GM06990 (cell line): ENCODE results near the gene HEPHL1.

Source experiments
- DNase-seq: peaks from one replicate; pipeline ENCODE4 v3.0.0-alpha.2; 2011; ENCODE audit not compliant: insufficient read length; ENCODE audit errors: extremely low read depth
- H3K27me3 ChIP-seq: replicated peaks from 2 replicates; pipeline ENCODE4 v1.6.0; 2011; ENCODE audit warnings: low read length; ENCODE audit not compliant: control insufficient read depth, insufficient read depth
- H3K36me3 ChIP-seq: 2 replicates; pipeline ENCODE4 v1.5.1; 2011; ENCODE audit warnings: low read length; ENCODE audit not compliant: control insufficient read depth, insufficient read depth
- H3K4me3 ChIP-seq: replicated peaks from 2 replicates; pipeline ENCODE4 v1.5.1; 2011; ENCODE audit warnings: low read depth, mild to moderate bottlenecking, control low read depth, low read length
- CTCF ChIP-seq: IDR thresholded peaks from 2 replicates; pipeline ENCODE4 v1.5.1; 2011; ENCODE audit warnings: low read length, control low read depth, mild to moderate bottlenecking, inconsistent platforms; ENCODE audit not compliant: insufficient read depth, poor library complexity, severe bottlenecking

Gene HEPHL1

GRCh38 chr11:94010136-94010535 lies 11.0 kb upstream of the HEPHL1 start:
- no peak for TF ChIP-seq CTCF

GRCh38 chr11:94011478-94011877 lies 9.7 kb upstream of the HEPHL1 start:
- no peaks in the 10 kb centered on the region for H3K27me3 ChIP-seq
- no peak for DNase-seq
- no peak overlapping the region for H3K4me3 ChIP-seq
- no peaks in the 10 kb centered on the region for H3K36me3 ChIP-seq
- TF ChIP-seq CTCF: no peak

More at GRCh38 chr11:94010136-94010535, 11.0 kb upstream of the HEPHL1 start:
- Histone ChIP-seq H3K36me3 (no peaks in the 10 kb centered on the region), H3K4me3 (no peak overlapping the region), H3K27me3 (no peaks in the 10 kb centered on the region)
- DNase-seq: no peak

GRCh38 chr11:94017446-94017845 lies 3.7 kb upstream of the HEPHL1 start:
- no peak for DNase-seq
- Histone ChIP-seq H3K4me3 (no peak overlapping the region), H3K27me3 (no peaks in the 10 kb centered on the region), H3K36me3 (no peaks in the 10 kb centered on the region)
- no peak for TF ChIP-seq CTCF

- Histone ChIP-seq H3K4me3 (no peak overlapping the region), H3K36me3 (no peaks in the 10 kb centered on the region), H3K27me3 (no peaks in the 10 kb centered on the region)
- no peak for DNase-seq
- TF ChIP-seq CTCF: no peak
Observed at GRCh38 chr11:94018721-94019120, 2.4 kb upstream of the HEPHL1 start.

GRCh38 chr11:94023856-94024255 lies 2.7 kb downstream of the HEPHL1 start:
- H3K36me3 ChIP-seq: no peaks in the 10 kb centered on the region
- no peak for DNase-seq
- no peak for TF ChIP-seq CTCF
- H3K27me3 ChIP-seq: no peaks in the 10 kb centered on the region
- no peak overlapping the region for H3K4me3 ChIP-seq

- DNase-seq: no peak
- TF ChIP-seq CTCF: no peak
- Histone ChIP-seq H3K36me3 (no peaks in the 10 kb centered on the region), H3K4me3 (no peak overlapping the region), H3K27me3 (no peaks in the 10 kb centered on the region)
Observed at GRCh38 chr11:94024547-94024946, 3.4 kb downstream of the HEPHL1 start.
